Amygdala (tissue), 56 donors: ENCODE data around the gene ASPSCR1.

Source experiments
- DNase-seq, 56 donors: peaks; one replicate each; lab custom pipeline; 2025; lab: John Stamatoyannopoulos, UW

The ASPSCR1 gene

GRCh38 chr17:82060614-82061013 lies 83.2 kb downstream of the ASPSCR1 start:
- DNase-seq: no peak

- DNase-seq: no peak
Measured at GRCh38 chr17:82061047-82061925, 83.9 kb downstream of the ASPSCR1 start.

- no peak for DNase-seq
Measured at GRCh38 chr17:82062076-82062983, 84.9 kb downstream of the ASPSCR1 start.

GRCh38 chr17:82062984-82063368 lies 85.5 kb downstream of the ASPSCR1 start:
- DNase-seq: no peak

GRCh38 chr17:82063424-82064415 lies 86.3 kb downstream of the ASPSCR1 start:
- no peak for DNase-seq

GRCh38 chr17:82064433-82065192 lies 87.2 kb downstream of the ASPSCR1 start:
- no peak for DNase-seq

- no peak for DNase-seq
Measured at GRCh38 chr17:82065193-82065637, 87.8 kb downstream of the ASPSCR1 start.

- peak in 35 of 56 donors; percentile 5 to 69 (median 36) for DNase-seq
Measured at GRCh38 chr17:82065638-82066303, 88.3 kb downstream of the ASPSCR1 start, which contains the start of gene DUS1L. TSS of gene DUS1L (minus strand) at chr17:82065804. CDS start at chr17:82065059, 745 bp downstream.
